Neural cell (in vitro differentiated cells): Measurements from ENCODE around the gene SH3BGR. TPM values are rescaled to one million over a fixed set of nuclear protein-coding genes. Genes with fewer than 3 reads are reported as not detected.

Experiments
- H2AFZ ChIP-seq: fragments of 200-600, 300-800 bp; sonication (generic), shearing (Covaris generic); 2 replicates; pipeline ENCODE4 v1.6.0; 2014; ENCODE audit warnings: low read depth, mild to moderate bottlenecking, antibody characterized with exemption, low read length, moderate library complexity
- H3F3A ChIP-seq: fragments of 200-600 bp; shearing (Covaris generic); 2 replicates; pipeline ENCODE4 v1.6.1; 2016; ENCODE audit warnings: mild to moderate bottlenecking, moderate library complexity, mixed read lengths, antibody characterized with exemption, low read length; ENCODE audit not compliant: insufficient read depth, poor library complexity, severe bottlenecking
- H3K27ac ChIP-seq: fragments of 200-600, 300-800 bp; sonication (generic), shearing (Covaris generic); 2 replicates; pipeline ENCODE4 v1.5.1; 2014; ENCODE audit warnings: mild to moderate bottlenecking, low read length, moderate library complexity
- H3K27me3 ChIP-seq: fragments of 300-800, 200-600 bp; sonication (generic), shearing (Covaris generic); 2 replicates; pipeline ENCODE4 v1.6.0; 2014; ENCODE audit warnings: mild to moderate bottlenecking, low read depth, low read length, moderate library complexity; ENCODE audit not compliant: insufficient read depth
- H3K36me3 ChIP-seq: fragments of 300-800, 200-600 bp; sonication (generic), shearing (Covaris generic); 2 replicates; pipeline ENCODE4 v1.5.1; 2014; ENCODE audit warnings: mild to moderate bottlenecking, antibody characterized with exemption, low read length, moderate library complexity; ENCODE audit not compliant: insufficient read depth
- H3K4me2 ChIP-seq: fragments of 300-800, 200-600 bp; sonication (generic), shearing (Covaris generic); 2 replicates; pipeline ENCODE4 v1.6.0; 2014; ENCODE audit warnings: mild to moderate bottlenecking, low read length
- H3K4me3 ChIP-seq: fragments of 300-800, 200-600 bp; sonication (generic), shearing (Covaris generic); 2 replicates; pipeline ENCODE4 v1.5.1; 2014; ENCODE audit warnings: mild to moderate bottlenecking, low read length, moderate library complexity
- H3K79me2 ChIP-seq: fragments of 200-600 bp; shearing (Covaris generic); replicated peaks from 2 replicates; pipeline ENCODE4 v1.6.0; 2014; ENCODE audit warnings: mild to moderate bottlenecking, low read length, moderate library complexity; ENCODE audit not compliant: insufficient read depth
- H3K9ac ChIP-seq: fragments of 300-800, 200-600 bp; sonication (generic), shearing (Covaris generic); 2 replicates; pipeline ENCODE4 v1.6.1; 2016; ENCODE audit warnings: mild to moderate bottlenecking, low read length, mixed read lengths
- H3K9me2 ChIP-seq: fragments of 200-600 bp; shearing (Covaris generic); 2 replicates; pipeline ENCODE4 v1.6.1; 2016; ENCODE audit warnings: mild to moderate bottlenecking, low read length, mixed read lengths; ENCODE audit not compliant: insufficient read depth
- H3K9me3 ChIP-seq: fragments of 200-600, 300-800 bp; sonication (generic), shearing (Covaris generic); 2 replicates; pipeline ENCODE4 v1.6.1; 2016; ENCODE audit warnings: mild to moderate bottlenecking, mixed run types, low read length, moderate library complexity, mixed read lengths
- H4K20me1 ChIP-seq: fragments of 200-600 bp; shearing (Covaris generic); 2 replicates; pipeline ENCODE4 v1.6.1; 2016; ENCODE audit warnings: mild to moderate bottlenecking, mixed run types; ENCODE audit not compliant: insufficient read depth
- CTCF ChIP-seq: fragments of 450-650 bp; IDR thresholded peaks from 2 replicates; pipeline ENCODE4 v1.5.1; 2014; ENCODE audit warnings: antibody characterized with exemption, mild to moderate bottlenecking, moderate library complexity; ENCODE audit not compliant: poor library complexity, severe bottlenecking
- EP300 ChIP-seq: fragments of 450-650 bp; conservative IDR thresholded peaks from 2 replicates; pipeline ENCODE4 v1.6.1; 2014; ENCODE audit warnings: antibody characterized with exemption, mild to moderate bottlenecking, moderate library complexity; ENCODE audit not compliant: poor library complexity, severe bottlenecking
- EZH2 ChIP-seq: fragments of 200-600, 300-800 bp; shearing (Covaris generic), sonication (generic); IDR thresholded peaks from 2 replicates; pipeline ENCODE4 v1.6.1; 2014; ENCODE audit warnings: antibody characterized with exemption, low read length, borderline replicate concordance, mild to moderate bottlenecking; ENCODE audit not compliant: insufficient read depth, poor library complexity, severe bottlenecking
- MXI1 ChIP-seq: fragments of 450-650 bp; conservative IDR thresholded peaks from 2 replicates; pipeline ENCODE4 v1.6.1; 2014; ENCODE audit warnings: antibody characterized with exemption, mild to moderate bottlenecking; ENCODE audit not compliant: poor library complexity, severe bottlenecking
- POLR2AphosphoS5 ChIP-seq: IDR thresholded peaks from 2 replicates; pipeline ENCODE4 v1.6.1; 2012
- RAD21 ChIP-seq: fragments of 450-650 bp; conservative IDR thresholded peaks from 2 replicates; pipeline ENCODE4 v1.6.1; 2014; ENCODE audit warnings: antibody characterized with exemption, mild to moderate bottlenecking, moderate library complexity
- REST ChIP-seq: IDR thresholded peaks from 2 replicates; pipeline ENCODE4 v1.6.1; 2012; ENCODE audit warnings: borderline replicate concordance
- SMC3 ChIP-seq: fragments of 450-650 bp; conservative IDR thresholded peaks from 2 replicates; pipeline ENCODE4 v1.6.1; 2014; ENCODE audit warnings: antibody characterized with exemption, mild to moderate bottlenecking, moderate library complexity; ENCODE audit not compliant: poor library complexity
- TAF1 ChIP-seq: IDR thresholded peaks from 2 replicates; pipeline ENCODE4 v1.6.1; 2012; ENCODE audit warnings: low read depth
- polyA plus RNA-seq: library from polyadenylated mRNA; depleted of rRNA; stranded (reverse); fragments of >200 nt; gene quantifications from 2 replicates; pipeline ENCODE4 v1.2.3, GENCODE V29; 2014

SH3BGR gene
- polyA plus RNA-seq, 1 donor from 2014 or later: 13.8 TPM

- Histone ChIP-seq H3K9ac (no peak overlapping the region), H3K4me2 (no peak overlapping the region), H3K4me3 (no peak overlapping the region), H3K36me3 (no peaks in the 10 kb centered on the region), H2AFZ (no peak overlapping the region), H3K9me2 (no peaks in the 10 kb centered on the region), H3F3A (no peaks in the 10 kb centered on the region), H3K9me3 (no peaks in the 10 kb centered on the region), H4K20me1 (no peaks in the 10 kb centered on the region), H3K27me3 (no peaks in the 10 kb centered on the region), H3K79me2 (no peaks in the 10 kb centered on the region), H3K27ac (no peak overlapping the region)
- no peak for TF ChIP-seq MXI1
- no peak for TF ChIP-seq POLR2AphosphoS5
- no peak for TF ChIP-seq EZH2
- TF ChIP-seq TAF1: no peak
Observed at GRCh38 chr21:39480271-39480670, 28.5 kb downstream of the SH3BGR start.

- no peak overlapping the region for H3K4me2 ChIP-seq
- no peak overlapping the region for H3K27ac ChIP-seq
- H3K79me2 ChIP-seq: no peaks in the 10 kb centered on the region
- no peaks in the 10 kb centered on the region for H3K27me3 ChIP-seq
- no peaks in the 10 kb centered on the region for H3K36me3 ChIP-seq
- H4K20me1 ChIP-seq: no peaks in the 10 kb centered on the region
- H2AFZ ChIP-seq: no peak overlapping the region
- H3F3A ChIP-seq: no peaks in the 10 kb centered on the region
- TF ChIP-seq MXI1 (no peak), CTCF (no peak), SMC3 (no peak), EZH2 (no peak), RAD21 (no peak), REST (no peak), EP300 (no peak), POLR2AphosphoS5 (no peak), TAF1 (no peak)
- no peak overlapping the region for H3K4me3 ChIP-seq
- H3K9me2 ChIP-seq: no peaks in the 10 kb centered on the region
- no peak overlapping the region for H3K9ac ChIP-seq
- no peaks in the 10 kb centered on the region for H3K9me3 ChIP-seq
Observed at GRCh38 chr21:39481886-39482285, 30.1 kb downstream of the SH3BGR start.

- H3K27me3 ChIP-seq: no peaks in the 10 kb centered on the region
- no peaks in the 10 kb centered on the region for H3F3A ChIP-seq
- H3K9me3 ChIP-seq: no peaks in the 10 kb centered on the region
- H3K27ac ChIP-seq: no peak overlapping the region
- H3K9ac ChIP-seq: no peak overlapping the region
- H2AFZ ChIP-seq: no peak overlapping the region
- no peak overlapping the region for H3K4me3 ChIP-seq
- H4K20me1 ChIP-seq: no peaks in the 10 kb centered on the region
- no peak overlapping the region for H3K4me2 ChIP-seq
- no peaks in the 10 kb centered on the region for H3K79me2 ChIP-seq
- no peak for TF ChIP-seq REST
- TF ChIP-seq POLR2AphosphoS5: no peak
- no peak for TF ChIP-seq EP300
- no peak for TF ChIP-seq MXI1
- no peak for TF ChIP-seq EZH2
- no peak for TF ChIP-seq RAD21
- TF ChIP-seq CTCF: no peak
- no peak for TF ChIP-seq TAF1
- no peak for TF ChIP-seq SMC3
- H3K9me2 ChIP-seq: no peaks in the 10 kb centered on the region
- H3K36me3 ChIP-seq: no peaks in the 10 kb centered on the region
Observed at GRCh38 chr21:39483917-39484316, 32.1 kb downstream of the SH3BGR start.
